GM12872 (cell line): ENCODE measurements around the gene BACH1.

ENCODE experiments used
- CTCF ChIP-seq: IDR thresholded peaks from 3 replicates; pipeline ENCODE4 v1.5.1; 2011; ENCODE audit warnings: low read depth, mild to moderate bottlenecking, low read length, moderate library complexity; ENCODE audit not compliant: insufficient read depth

The BACH1 gene

GRCh38 chr21:29303288-29303687 lies 4.6 kb downstream of the BACH1 start:
- TF ChIP-seq CTCF, result no peak

GRCh38 chr21:29304597-29304996 lies 5.9 kb downstream of the BACH1 start:
- TF ChIP-seq CTCF, result no peak

- no peak for TF ChIP-seq CTCF
Measured at GRCh38 chr21:29305068-29305467, 6.3 kb downstream of the BACH1 start.

GRCh38 chr21:29305561-29305960 lies 6.8 kb downstream of the BACH1 start:
- no peak for TF ChIP-seq CTCF

- no peak for TF ChIP-seq CTCF
Measured at GRCh38 chr21:29306920-29307319, 8.2 kb downstream of the BACH1 start.

- no peak for TF ChIP-seq CTCF
Measured at GRCh38 chr21:29307718-29308455, 9.2 kb downstream of the BACH1 start.

GRCh38 chr21:29308456-29308783 lies 9.7 kb downstream of the BACH1 start:
- no peak for TF ChIP-seq CTCF
